HepG2 (cell line): ENCODE results near the gene UBASH3A. TPM values are rescaled to one million over a fixed set of nuclear protein-coding genes. Genes with fewer than 3 reads are reported as not detected.

Experiments
- ATAC-seq: fragments of 200-7000 bp; cut with Tn5 transposase; 3 replicates; pipeline ENCODE4 v1.9.1; 2020; ENCODE audit warnings: mild to moderate bottlenecking, moderate library complexity
- BruUV-seq: library from RNA; stranded (reverse); fragments of 400-500 nt; replicated peaks from 2 replicates; lab custom pipeline; 2021; lab: Mats Ljungman, UMichigan
- CTCF ChIA-PET: fragments of 300-600 bp; formaldehyde crosslinking; extraction: SDS; loops from one replicate; lab custom pipeline; 2021; ENCODE audit warnings: low total read pairs, inconsistent platforms, low intra/inter-chr PET ratio; lab: Yijun Ruan, JAX
- POLR2A ChIA-PET: fragments of 350-600 bp; sonication (Branson Sonifier 250); formaldehyde crosslinking; loops from one replicate; lab custom pipeline; 2020; ENCODE audit warnings: antibody characterized with exemption, inconsistent platforms; lab: Yijun Ruan, JAX
- DNase-seq: peaks from one replicate; pipeline ENCODE4 v3.0.0-alpha.2; 2015; ENCODE audit warnings: low spot score
- FAIRE-seq: peaks from 3 replicates; lab custom pipeline; 2011; peaks lifted over from hg19 to GRCh38; lab: Jason Lieb, UNC
- H2AFZ ChIP-seq: one replicate; pipeline ENCODE4 v1.6.1; 2011; ENCODE audit warnings: low read length, inconsistent platforms
- H3K27ac ChIP-seq: fragments of 300-600 bp; 3 replicates; pipeline ENCODE4 v1.8.0; 2011; ENCODE audit warnings: mixed run types, mild to moderate bottlenecking, mixed read lengths, low read length, inconsistent platforms; ENCODE audit not compliant: insufficient read depth; ENCODE audit errors: extremely low read length
- H3K27me3 ChIP-seq, 2 experiments: fragments of 200-600 bp in 1 of 2; 2 replicates in 1 of 2; 3 replicates in 1 of 2; pipeline versions ENCODE4 v1.6.0 to v1.8.0; 2011; ENCODE audit warnings: low read length in 2 of 2, mild to moderate bottlenecking in 2 of 2, moderate library complexity in 2 of 2, inconsistent platforms in 1 of 2; ENCODE audit not compliant: insufficient read depth in 2 of 2, control insufficient read depth in 1 of 2
- H3K36me3 ChIP-seq, 2 experiments: fragments of 200-600 bp in 1 of 2; replicated peaks in 1 of 2; 2 replicates in 1 of 2; 3 replicates in 1 of 2; pipeline versions ENCODE4 v1.5.1 to v1.8.0; 2011; ENCODE audit warnings: low read length in 2 of 2, inconsistent platforms in 1 of 2; ENCODE audit not compliant: insufficient read depth in 2 of 2, control insufficient read depth in 1 of 2
- H3K4me1 ChIP-seq: 2 replicates; pipeline ENCODE4 v1.5.1; 2012; ENCODE audit warnings: low read length, inconsistent platforms; ENCODE audit not compliant: insufficient read depth
- H3K4me2 ChIP-seq: 2 replicates; pipeline ENCODE4 v1.6.0; 2011; ENCODE audit warnings: low read depth, low read length, inconsistent platforms
- H3K4me3 ChIP-seq, 3 experiments: fragments of 200-600 bp in 1 of 3; sonication (generic), shearing (Covaris generic) in 1 of 3; replicated peaks in 1 of 3; 2 replicates each; pipeline ENCODE4 v1.5.1; 2011 to 2016; ENCODE audit warnings: low read length in 3 of 3, inconsistent platforms in 2 of 3, low read depth in 2 of 3, mild to moderate bottlenecking in 2 of 3, control low read depth in 1 of 3, mixed read lengths in 1 of 3; ENCODE audit not compliant: insufficient read depth in 1 of 3
- H3K79me2 ChIP-seq: one replicate; pipeline ENCODE4 v1.6.1; 2011; ENCODE audit warnings: low read length, inconsistent platforms; ENCODE audit not compliant: insufficient read depth
- H3K9ac ChIP-seq: 2 replicates; pipeline ENCODE4 v1.6.0; 2011; ENCODE audit warnings: mild to moderate bottlenecking, low read depth, low read length, inconsistent platforms; ENCODE audit not compliant: insufficient read depth
- H3K9me3 ChIP-seq: 2 replicates; pipeline ENCODE4 v1.5.1; 2012; ENCODE audit warnings: mild to moderate bottlenecking, low read length
- H4K20me1 ChIP-seq: 2 replicates; pipeline ENCODE4 v1.6.0; 2011; ENCODE audit warnings: inconsistent platforms, mild to moderate bottlenecking, low read length, moderate library complexity; ENCODE audit not compliant: insufficient read depth
- KDM5B ChIP-seq: sonication (generic); formaldehyde crosslinking; IDR thresholded peaks from 2 replicates; pipeline ENCODE4 v1.4.0; 2020; ENCODE audit warnings: missing genetic modification reagents, mild to moderate bottlenecking, borderline replicate concordance
- RFXAP ChIP-seq: sonication (generic); formaldehyde crosslinking; IDR thresholded peaks from 2 replicates; pipeline ENCODE4 v1.4.0; 2020; ENCODE audit warnings: missing genetic modification reagents, borderline replicate concordance
- SP5 ChIP-seq: IDR thresholded peaks from 2 replicates; pipeline ENCODE4 v1.6.1; 2016; ENCODE audit warnings: low read depth, borderline replicate concordance
- TBL1XR1 ChIP-seq: fragments of 150-350 bp; IDR thresholded peaks from 2 replicates; pipeline ENCODE4 v1.6.1; 2014; ENCODE audit warnings: borderline replicate concordance, low read length; ENCODE audit not compliant: partially characterized antibody
- ZBTB7A ChIP-seq: sonication (generic); formaldehyde crosslinking; IDR thresholded peaks from 2 replicates; pipeline ENCODE4 v1.8.0; 2022; ENCODE audit warnings: mild to moderate bottlenecking, missing genetic modification reagents
- ZFAT ChIP-seq: sonication (generic); formaldehyde crosslinking; conservative IDR thresholded peaks from 2 replicates; pipeline ENCODE4 v1.8.1; 2023; ENCODE audit warnings: missing genetic modification reagents, inconsistent platforms
- ZFP36 ChIP-seq: fragments of 150-350 bp; IDR thresholded peaks from 2 replicates; pipeline ENCODE4 v1.6.1; 2018; ENCODE audit warnings: borderline replicate concordance, low read length, low read depth; ENCODE audit not compliant: partially characterized antibody
- ZNF501 ChIP-seq: sonication (generic); formaldehyde crosslinking; IDR thresholded peaks from 2 replicates; pipeline ENCODE4 v1.5.1; 2020; ENCODE audit warnings: mild to moderate bottlenecking, moderate library complexity, missing genetic modification reagents
- WGBS: methylation state at CpG from one replicate; pipeline ENCODE4 v1.1.6; 2017; ENCODE audit warnings: low lambda C conversion rate; 5-methylcytosine and 5-hydroxymethylcytosine counted together
- in situ Hi-C: cut with HindIII; loops from 2 replicates; pipeline ENCODE4 v1.10.0; 2017; ENCODE audit warnings: low pct_unique_long_range_greater_than_20kb; ENCODE audit not compliant: extremely low pct_ligation_motif_present
- intact Hi-C: fragments of 100-400 bp; cut with micrococcal nuclease; formaldehyde crosslinking; loops from one replicate; pipeline ENCODE4 v1.10.0; 2022; ENCODE audit not compliant: unreplicated experiment
- polyA plus RNA-seq, 8 experiments: library from polyadenylated mRNA; depleted of rRNA in 3 of 8; stranded (reverse) in 7 of 8; unstranded in 1 of 8; fragments of >200 nt; fragmentation: Illumina TruSeq in 4 of 8; extraction: Trizol in 4 of 8; gene quantifications; 2 replicates each; pipeline versions ENCODE4 v1.2.1 to v1.2.3, GENCODE V29; 2011 to 2016; ENCODE audit warnings: low read depth in 4 of 8, missing spikeins in 1 of 8, mixed read lengths in 1 of 8; ENCODE audit not compliant: insufficient read depth in 1 of 8
- total RNA-seq, 5 experiments: library from RNA; depleted of rRNA; stranded (reverse); fragments of >200 nt; fragmentation: Illumina TruSeq; extraction: Trizol; gene quantifications; 2 replicates each; pipeline ENCODE4 v1.2.3, GENCODE V29; 2016; ENCODE audit warnings: low read depth in 1 of 5
- TF ChIP-seq, protein P1 (sequence below): sonication (generic); formaldehyde crosslinking; IDR thresholded peaks from 2 replicates; pipeline ENCODE4 v1.5.0; 2020; ENCODE audit warnings: missing genetic modification reagents, mild to moderate bottlenecking, borderline replicate concordance
- TF ChIP-seq, protein P2 (sequence below): sonication (generic); formaldehyde crosslinking; IDR thresholded peaks from 2 replicates; pipeline ENCODE4 v1.5.0; 2020; ENCODE audit warnings: missing genetic modification reagents
- TF ChIP-seq, protein P3 (sequence below): sonication (generic); formaldehyde crosslinking; IDR thresholded peaks from 2 replicates; pipeline ENCODE4 v1.4.0; 2020; ENCODE audit warnings: missing genetic modification reagents; ENCODE audit errors: not compliant biosample characterization
- TF ChIP-seq, protein P4 (sequence below): sonication (generic); formaldehyde crosslinking; IDR thresholded peaks from 2 replicates; pipeline ENCODE4 v1.8.1; 2023; ENCODE audit warnings: mild to moderate bottlenecking, inconsistent platforms, moderate library complexity, missing genetic modification reagents, borderline replicate concordance

Gene UBASH3A
- total and polyA plus RNA-seq, 2 of the 13 experiments (the other 11 are each of a cell fraction or from before 2014, with no cell fraction given), result not detected

DNA sequence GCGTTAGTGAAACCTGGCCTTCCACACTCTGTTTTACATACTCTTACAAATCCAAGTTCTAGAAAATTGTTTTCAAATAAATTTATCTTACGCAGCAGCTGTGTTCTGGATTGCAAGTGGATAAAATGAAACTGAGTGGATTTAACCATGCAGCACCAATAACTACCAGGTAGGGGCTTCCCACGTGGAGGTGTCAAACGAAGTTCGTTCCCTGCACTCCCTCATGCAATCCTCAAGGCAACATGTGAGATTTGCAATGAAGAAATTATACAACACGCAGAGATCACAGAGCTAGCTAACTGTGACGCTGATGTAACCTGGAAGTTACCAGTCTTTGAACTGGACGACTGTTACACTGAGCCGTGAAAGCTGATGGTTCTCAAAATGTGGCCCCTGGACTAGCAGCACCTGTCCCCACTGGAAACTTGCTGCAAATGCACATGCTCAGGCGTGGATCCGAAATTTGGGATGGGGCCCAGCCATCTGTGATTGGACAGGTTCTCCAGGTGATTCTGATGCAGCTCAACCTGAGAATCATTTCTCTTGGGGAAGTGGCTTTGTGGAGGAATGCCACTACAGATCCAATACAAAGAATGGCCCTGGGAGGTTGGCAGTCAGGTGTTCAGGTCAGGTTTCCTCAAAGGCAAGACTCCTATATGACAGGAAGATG lies 56.0 kb downstream of the UBASH3A start (continued):
- TF ChIP-seq TBL1XR1 (no peak), SP5 (CRISPR knock-in tag) (no peak), ZBTB7A (CRISPR knock-in tag) (no peak)
- TF ChIP-seq, protein P1, sequence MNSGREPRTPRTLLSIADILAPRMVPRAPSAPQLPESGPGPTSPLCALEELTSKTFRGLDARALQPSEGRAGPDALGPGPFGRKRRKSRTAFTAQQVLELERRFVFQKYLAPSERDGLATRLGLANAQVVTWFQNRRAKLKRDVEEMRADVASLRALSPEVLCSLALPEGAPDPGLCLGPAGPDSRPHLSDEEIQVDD (CRISPR knock-in tag), result no peak
- TF ChIP-seq, protein P2, sequence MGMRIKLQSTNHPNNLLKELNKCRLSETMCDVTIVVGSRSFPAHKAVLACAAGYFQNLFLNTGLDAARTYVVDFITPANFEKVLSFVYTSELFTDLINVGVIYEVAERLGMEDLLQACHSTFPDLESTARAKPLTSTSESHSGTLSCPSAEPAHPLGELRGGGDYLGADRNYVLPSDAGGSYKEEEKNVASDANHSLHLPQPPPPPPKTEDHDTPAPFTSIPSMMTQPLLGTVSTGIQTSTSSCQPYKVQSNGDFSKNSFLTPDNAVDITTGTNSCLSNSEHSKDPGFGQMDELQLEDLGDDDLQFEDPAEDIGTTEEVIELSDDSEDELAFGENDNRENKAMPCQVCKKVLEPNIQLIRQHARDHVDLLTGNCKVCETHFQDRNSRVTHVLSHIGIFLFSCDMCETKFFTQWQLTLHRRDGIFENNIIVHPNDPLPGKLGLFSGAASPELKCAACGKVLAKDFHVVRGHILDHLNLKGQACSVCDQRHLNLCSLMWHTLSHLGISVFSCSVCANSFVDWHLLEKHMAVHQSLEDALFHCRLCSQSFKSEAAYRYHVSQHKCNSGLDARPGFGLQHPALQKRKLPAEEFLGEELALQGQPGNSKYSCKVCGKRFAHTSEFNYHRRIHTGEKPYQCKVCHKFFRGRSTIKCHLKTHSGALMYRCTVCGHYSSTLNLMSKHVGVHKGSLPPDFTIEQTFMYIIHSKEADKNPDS (CRISPR knock-in tag), result no peak
- TF ChIP-seq, all 625 proteins: peak for 0

GRCh38 chr21:42460391-42461184 lies 56.9 kb downstream of the UBASH3A start:
- H3K36me3 ChIP-seq, result no peaks in the 10 kb centered on the region
- WGBS, result 43% methylated on average over 10 of the region's 14 CpGs
- H3K4me1 ChIP-seq, result peaks cover 6% of the 10 kb centered on the region
- H3K4me3 ChIP-seq, result no peak overlapping the region
- in situ Hi-C loops, result no loop called here
- peaks cover 0 to 1% of the 10 kb centered on the region in 2 experiments; a peak in 1 of 5 replicates for H3K27me3 ChIP-seq
- ChIA-PET POLR2A (no interaction called here), CTCF (no interaction called here)
- FAIRE-seq, result no peak
- no peak overlapping the region for H3K4me2 ChIP-seq
- H4K20me1 ChIP-seq, result no peaks in the 10 kb centered on the region
- no peak overlapping the region for H3K9ac ChIP-seq
- H2AFZ ChIP-seq, result no peak overlapping the region
- TF ChIP-seq ZNF501 (CRISPR knock-in tag) (no peak), ZFP36 (no peak), RFXAP (CRISPR knock-in tag) (no peak), ZFAT (CRISPR knock-in tag) (no peak), KDM5B (CRISPR knock-in tag) (no peak)
- TF ChIP-seq, protein P3, sequence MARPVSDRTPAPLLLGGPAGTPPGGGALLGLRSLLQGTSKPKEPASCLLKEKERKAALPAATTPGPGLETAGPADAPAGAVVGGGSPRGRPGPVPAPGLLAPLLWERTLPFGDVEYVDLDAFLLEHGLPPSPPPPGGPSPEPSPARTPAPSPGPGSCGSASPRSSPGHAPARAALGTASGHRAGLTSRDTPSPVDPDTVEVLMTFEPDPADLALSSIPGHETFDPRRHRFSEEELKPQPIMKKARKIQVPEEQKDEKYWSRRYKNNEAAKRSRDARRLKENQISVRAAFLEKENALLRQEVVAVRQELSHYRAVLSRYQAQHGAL (CRISPR knock-in tag), result no peak
- TF ChIP-seq, protein P4, sequence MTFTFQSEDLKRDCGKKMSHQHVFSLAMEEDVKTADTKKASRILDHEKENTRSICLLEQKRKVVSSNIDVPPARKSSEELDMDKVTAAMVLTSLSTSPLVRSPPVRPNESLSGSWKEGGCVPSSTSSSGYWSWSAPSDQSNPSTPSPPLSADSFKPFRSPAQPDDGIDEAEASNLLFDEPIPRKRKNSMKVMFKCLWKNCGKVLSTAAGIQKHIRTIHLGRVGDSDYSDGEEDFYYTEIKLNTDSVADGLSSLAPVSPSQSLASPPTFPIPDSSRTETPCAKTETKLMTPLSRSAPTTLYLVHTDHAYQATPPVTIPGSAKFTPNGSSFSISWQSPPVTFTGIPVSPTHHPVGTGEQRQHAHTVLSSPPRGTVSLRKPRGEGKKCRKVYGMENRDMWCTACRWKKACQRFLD (CRISPR knock-in tag), result no peak
- no peaks in the 10 kb centered on the region for H3K9me3 ChIP-seq
- BruUV-seq, result no TSS peak
- H3K27ac ChIP-seq, result no peak overlapping the region
- no peaks in the 10 kb centered on the region for H3K79me2 ChIP-seq
- no peak for ATAC-seq
- intact Hi-C loops, result no loop called here
- DNase-seq, result no peak
